Measurements from ENCODE around the gene CNNM2. TPM values are rescaled to one million over a fixed set of nuclear protein-coding genes. Genes with fewer than 3 reads are reported as not detected.

Gene CNNM2
- total RNA-seq, 1 experiment from 2014 or later, result 5.3 TPM

- no peak for DNase-seq (ENCODE audit: low read depth)
These were observed 154.2 kb downstream of the CNNM2 start for GRCh38 chr10:103072276-103072675.

GRCh38 chr10:103072891-103073290 is 154.8 kb downstream of the CNNM2 start:
- no peak for DNase-seq (ENCODE audit: low read depth)

- DNase-seq (ENCODE audit: low read depth), result no peak
These were observed 158.9 kb downstream of the CNNM2 start for GRCh38 chr10:103077020-103077419.

GRCh38 chr10:103077491-103078308 is 159.6 kb downstream of the CNNM2 start:
- no peak for DNase-seq (ENCODE audit: low read depth)

GRCh38 chr10:103078309-103078615 is 160.2 kb downstream of the CNNM2 start:
- no peak for DNase-seq (ENCODE audit: low read depth)

- DNase-seq (ENCODE audit: low read depth), result no peak
These were observed 160.6 kb downstream of the CNNM2 start for GRCh38 chr10:103078676-103079075.

GRCh38 chr10:103079100-103079499 is 161.0 kb downstream of the CNNM2 start:
- no peak for DNase-seq (ENCODE audit: low read depth)

GRCh38 chr10:103079946-103080345 is 161.9 kb downstream of the CNNM2 start:
- DNase-seq (ENCODE audit: low read depth), result no peak

GRCh38 chr10:103080891-103081581 is 162.9 kb downstream of the CNNM2 start:
- no peak for DNase-seq (ENCODE audit: low read depth)

- no peak for DNase-seq (ENCODE audit: low read depth)
These were observed 164.6 kb downstream of the CNNM2 start for GRCh38 chr10:103082683-103083082.

- no peak for DNase-seq (ENCODE audit: low read depth)
These were observed 165.3 kb downstream of the CNNM2 start for GRCh38 chr10:103083266-103083976.

GRCh38 chr10:103083977-103084320 is 165.9 kb downstream of the CNNM2 start:
- no peak for DNase-seq (ENCODE audit: low read depth)

- no peak for DNase-seq (ENCODE audit: low read depth)
These were observed 168.2 kb downstream of the CNNM2 start for GRCh38 chr10:103086261-103086660.

GRCh38 chr10:103086799-103087198 is 168.7 kb downstream of the CNNM2 start:
- no peak for DNase-seq (ENCODE audit: low read depth)

GRCh38 chr10:103089493-103089892 is 171.4 kb downstream of the CNNM2 start:
- no peak for DNase-seq (ENCODE audit: low read depth)

- DNase-seq (ENCODE audit: low read depth), result no peak
These were observed 172.8 kb downstream of the CNNM2 start for GRCh38 chr10:103090911-103091310.

- no peak for DNase-seq (ENCODE audit: low read depth)
These were observed 176.9 kb downstream of the CNNM2 start for GRCh38 chr10:103095005-103095404.

GRCh38 chr10:103096130-103096529 is 178.0 kb downstream of the CNNM2 start:
- no peak for DNase-seq (ENCODE audit: low read depth)

- DNase-seq (ENCODE audit: low read depth), result no peak
These were observed 180.1 kb downstream of the CNNM2 start for GRCh38 chr10:103098240-103098639.

GRCh38 chr10:103100620-103101019 is 182.5 kb downstream of the CNNM2 start:
- DNase-seq (ENCODE audit: low read depth), result no peak

- peak; percentile 65 for DNase-seq (ENCODE audit: low read depth)
These were observed 184.1 kb downstream of the CNNM2 start for GRCh38 chr10:103102195-103102594.

GRCh38 chr10:103103989-103104388 is 185.9 kb downstream of the CNNM2 start:
- no peak for DNase-seq (ENCODE audit: low read depth)

- DNase-seq (ENCODE audit: low read depth), result no peak
These were observed 186.6 kb downstream of the CNNM2 start for GRCh38 chr10:103104721-103105120.
